GM18858 (cell line): Measurements from ENCODE around the gene CEACAM1.
"Not testable (repeated sequence)": the region's sequence is repeated elsewhere in the genome, so short reads cannot be mapped to it uniquely, and the experiment has no call there.

Experiments
- ATAC-seq: cut with Tn5 transposase; IDR thresholded peaks from one replicate; pipeline ENCODE4 v1.9.1; 2021; ENCODE audit not compliant: unreplicated experiment

CEACAM1 gene

DNA sequence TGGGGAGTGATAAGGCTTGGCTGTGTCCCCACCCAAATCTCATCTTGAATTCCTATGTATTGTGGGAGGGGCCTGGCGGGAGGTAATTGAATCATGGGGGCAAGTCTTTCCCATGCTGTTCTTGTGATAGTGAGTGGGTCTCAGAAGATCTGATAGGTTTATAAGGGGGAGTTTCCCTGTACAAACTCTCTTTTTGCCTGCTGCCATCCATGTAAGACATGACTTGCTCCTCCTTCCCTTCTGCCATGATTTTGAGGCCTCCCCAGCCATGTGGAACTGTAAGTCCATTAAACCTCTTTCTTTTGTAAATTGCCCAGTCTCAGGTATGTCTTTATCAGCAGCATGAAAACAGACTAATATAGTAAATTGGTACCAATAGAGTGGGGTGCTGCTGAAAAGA is 20.8 kb upstream of the CEACAM1 start:
- not testable (repeated sequence) for ATAC-seq

GRCh38 chr19:42548552-42548951 is 20.3 kb upstream of the CEACAM1 start:
- ATAC-seq: no peak

GRCh38 chr19:42547929-42548328 is 19.6 kb upstream of the CEACAM1 start:
- ATAC-seq: no peak

DNA sequence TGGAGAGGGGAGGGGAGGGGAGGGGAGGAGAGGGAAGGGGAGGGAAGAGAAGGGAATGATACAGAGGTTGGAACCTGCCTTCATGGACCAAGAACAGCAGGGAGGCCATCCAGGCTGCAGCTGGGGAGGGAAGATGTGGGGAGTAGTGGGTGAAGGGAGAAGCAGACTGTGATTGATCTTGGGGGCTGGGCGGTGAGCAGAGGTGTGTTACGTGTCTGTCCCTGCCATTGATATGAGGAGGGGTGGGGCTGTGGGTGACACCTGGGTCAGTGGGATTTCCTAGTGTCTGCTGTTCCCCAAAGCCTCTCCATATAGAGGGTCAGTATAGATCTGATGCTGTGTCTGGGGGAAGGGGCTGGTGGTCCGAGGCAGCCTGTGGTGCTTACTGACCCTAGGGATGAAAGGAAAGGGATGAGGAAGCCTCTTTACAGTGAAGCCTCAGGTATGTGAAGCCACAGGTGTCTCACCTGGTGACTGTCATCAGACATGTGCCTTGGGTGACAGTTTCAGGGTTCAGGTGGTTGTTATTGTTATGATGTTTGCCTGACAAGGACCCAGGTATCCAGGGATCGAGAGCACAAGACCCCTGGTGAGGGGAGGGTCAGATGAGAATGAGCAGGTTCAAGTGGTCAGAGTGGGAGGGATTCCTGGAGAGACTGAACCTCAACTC is 18.7 kb upstream of the CEACAM1 start:
- ATAC-seq: no peak

DNA sequence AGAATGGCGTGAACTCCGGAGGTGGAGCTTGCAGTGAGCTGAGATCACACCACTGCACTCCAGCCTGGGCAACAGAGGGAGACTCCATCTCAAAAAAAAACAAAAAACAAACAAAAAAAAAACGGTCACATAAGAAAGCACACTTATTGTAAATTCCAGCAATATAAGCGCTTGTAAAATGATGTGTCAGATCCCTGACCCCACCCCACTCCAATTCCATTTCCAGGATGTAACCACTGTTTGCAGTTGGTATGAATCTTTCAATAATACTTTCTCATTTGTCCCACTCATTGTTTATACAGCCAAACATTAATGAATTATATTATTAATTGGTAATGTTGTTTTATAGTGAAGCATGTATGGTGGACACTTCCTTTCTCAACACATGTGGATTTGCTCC is 15.9 kb upstream of the CEACAM1 start:
- no peak for ATAC-seq

DNA sequence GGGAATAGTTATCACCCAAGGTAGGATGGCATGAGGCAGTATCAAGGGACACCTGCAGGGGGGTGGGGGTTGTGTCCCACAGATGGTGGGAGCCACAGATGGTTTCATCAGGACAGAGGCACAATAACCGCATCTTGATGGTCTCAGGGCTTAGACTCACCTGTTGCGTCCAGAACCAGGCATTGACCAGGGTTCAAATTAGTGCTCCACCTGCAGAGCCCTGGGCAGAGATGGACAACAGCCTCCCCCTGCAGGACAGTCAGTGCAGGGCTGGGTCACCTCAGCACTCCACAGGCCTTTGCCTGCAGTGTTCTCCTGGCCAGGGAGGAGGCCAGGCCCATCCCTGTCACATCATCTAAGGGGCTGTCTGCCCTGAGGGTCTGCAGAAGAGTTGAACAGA is 14.5 kb upstream of the CEACAM1 start:
- ATAC-seq: no peak

- ATAC-seq: no peak
Measured at GRCh38 chr19:42540071-42540553, 11.8 kb upstream of the CEACAM1 start.

DNA sequence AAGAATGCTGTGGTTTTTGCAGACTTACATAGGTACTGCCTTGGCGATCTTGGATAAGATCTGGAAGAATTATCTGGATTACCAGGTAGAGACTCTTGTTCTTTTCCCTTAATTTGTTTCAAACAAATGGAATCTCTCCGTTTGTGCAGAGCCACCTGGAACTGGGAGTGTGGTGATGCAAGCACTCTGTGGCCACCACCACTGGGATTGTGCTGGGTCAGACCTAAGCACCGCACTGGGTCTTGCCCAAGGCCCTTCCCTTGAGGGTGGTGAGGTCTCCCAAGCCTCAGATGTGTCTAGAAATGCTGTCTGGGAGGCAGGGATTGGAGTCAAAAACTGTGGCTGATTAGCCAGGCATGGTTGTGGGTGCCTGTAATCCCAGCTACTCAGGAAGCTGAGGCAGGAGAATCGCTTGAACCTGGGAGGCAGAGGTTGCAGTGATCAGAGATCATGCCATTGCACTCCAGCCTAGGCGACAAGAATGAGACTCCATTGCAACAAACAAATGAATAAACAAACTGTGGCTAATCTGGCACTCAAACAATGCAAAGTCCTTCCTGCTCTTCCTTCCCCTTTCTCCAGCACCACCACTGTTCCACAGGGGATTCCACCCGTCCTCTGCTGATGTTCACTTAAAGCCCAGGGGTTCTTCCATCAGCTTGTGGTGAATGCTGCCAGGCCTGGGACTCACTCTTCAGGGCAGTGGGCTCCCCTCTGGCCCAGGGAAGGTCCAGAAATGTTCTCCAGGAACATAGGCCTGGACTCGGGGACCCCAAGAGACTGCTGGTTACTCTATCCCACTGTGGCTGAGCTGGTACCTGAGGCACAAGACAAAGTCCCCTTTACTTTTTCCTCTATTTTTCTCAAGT is 10.8 kb upstream of the CEACAM1 start:
- no peak for ATAC-seq

GRCh38 chr19:42535276-42535675 is 7.0 kb upstream of the CEACAM1 start:
- ATAC-seq: not testable (repeated sequence)

DNA sequence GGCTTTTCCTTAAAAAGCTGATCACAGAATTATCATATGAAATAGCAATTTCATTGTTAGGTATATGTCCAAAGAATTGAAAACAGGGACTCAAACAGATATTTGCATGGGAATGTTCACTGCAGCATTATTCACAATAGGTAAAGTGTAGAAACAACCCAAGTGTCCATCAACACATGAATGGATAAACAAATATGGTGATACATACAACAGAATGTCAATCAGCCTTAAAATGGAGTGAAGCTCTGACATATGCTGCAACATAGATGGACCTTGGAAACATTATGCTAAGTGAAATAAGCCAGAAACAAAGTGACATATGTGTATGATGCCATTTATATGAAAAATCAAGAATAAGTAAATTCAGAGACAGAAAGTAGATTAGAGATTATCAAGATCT is 6.1 kb upstream of the CEACAM1 start:
- ATAC-seq: no peak

GRCh38 chr19:42532891-42533290 is 4.6 kb upstream of the CEACAM1 start:
- no peak for ATAC-seq

- no peak for ATAC-seq
Measured at GRCh38 chr19:42531313-42531712, 3.0 kb upstream of the CEACAM1 start.

DNA sequence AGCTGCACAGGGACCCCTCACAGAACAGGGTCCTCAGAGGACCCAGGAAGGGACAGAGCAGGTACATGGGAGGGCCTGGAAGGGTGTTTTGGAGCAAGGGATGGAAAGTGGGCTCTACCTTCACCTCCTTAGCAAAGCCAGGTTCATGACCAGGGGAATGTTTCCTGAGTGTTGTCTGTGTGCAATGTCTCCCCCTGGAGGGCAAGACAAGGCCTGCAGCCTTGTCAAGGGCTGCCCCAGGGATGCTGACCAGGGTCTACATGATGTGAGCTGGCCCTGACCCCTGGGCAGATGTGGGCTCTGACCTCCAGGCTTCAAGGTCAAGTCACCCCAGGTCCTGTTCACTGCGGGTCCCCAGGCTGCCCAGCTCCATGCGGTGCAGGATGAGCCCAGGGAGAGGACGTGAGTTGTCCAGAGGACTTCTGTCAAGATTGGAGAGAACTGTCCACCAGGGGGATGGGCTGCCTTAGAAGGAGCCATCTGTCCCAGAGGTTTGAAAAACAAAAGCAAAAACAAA is 1.0 kb upstream of the CEACAM1 start:
- ATAC-seq: no peak

GRCh38 chr19:42524943-42525342 is 3.3 kb downstream of the CEACAM1 start:
- no peak for ATAC-seq

DNA sequence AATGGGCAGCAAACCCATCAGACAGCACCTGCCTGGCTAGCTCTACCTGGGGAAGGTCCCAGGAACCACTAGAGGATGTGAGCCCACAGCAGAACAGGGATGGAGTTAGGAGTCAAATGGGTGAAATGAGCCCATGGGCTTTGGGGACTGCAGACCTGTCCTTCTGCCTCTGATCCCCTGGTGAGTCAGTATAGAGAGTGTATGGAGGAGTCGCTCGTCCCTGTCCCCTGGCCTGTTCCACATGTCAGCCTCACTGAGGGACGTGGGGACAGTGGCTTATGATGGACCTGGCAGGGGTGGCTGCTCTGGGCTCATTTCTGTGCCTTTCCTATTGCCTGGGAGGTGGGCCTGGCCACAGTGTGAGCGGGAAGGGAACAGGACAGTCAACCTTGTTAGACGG is 4.0 kb downstream of the CEACAM1 start:
- ATAC-seq: no peak

GRCh38 chr19:42522262-42522661 is 6.0 kb downstream of the CEACAM1 start:
- not testable (repeated sequence) for ATAC-seq

DNA sequence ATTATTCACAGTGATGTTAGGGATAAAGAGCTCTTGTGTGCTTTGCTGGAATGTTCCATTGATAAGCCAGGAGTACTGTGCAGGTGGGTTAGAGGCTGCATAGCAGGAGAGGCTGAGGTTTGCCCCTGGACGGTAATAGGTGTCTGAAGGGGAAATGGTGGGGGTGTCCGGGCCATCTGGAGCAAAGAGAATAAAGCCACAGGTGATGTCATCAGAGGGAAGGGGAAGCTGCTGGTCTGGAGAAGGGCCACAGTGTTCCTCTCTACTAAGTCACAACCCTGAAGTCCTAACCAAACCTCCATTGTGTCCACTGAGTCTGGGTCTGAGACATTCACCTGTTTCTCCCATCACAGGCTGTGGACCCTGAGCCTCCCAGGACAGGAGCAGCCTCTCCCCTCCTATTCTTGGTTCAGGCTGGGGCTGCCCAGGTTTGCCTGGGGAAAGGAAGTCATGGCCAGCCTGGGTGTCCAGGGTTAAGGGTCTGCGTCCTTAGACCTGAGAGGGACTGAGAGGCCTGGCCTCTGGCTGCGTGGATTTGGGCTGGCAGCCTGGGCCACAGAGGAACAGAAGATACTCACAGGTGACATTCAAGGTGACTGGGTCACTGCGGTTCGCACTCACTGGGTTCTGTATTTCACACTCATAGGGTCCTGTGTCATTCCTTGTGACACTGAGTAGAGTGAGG is 6.8 kb downstream of the CEACAM1 start:
- ATAC-seq: no peak

DNA sequence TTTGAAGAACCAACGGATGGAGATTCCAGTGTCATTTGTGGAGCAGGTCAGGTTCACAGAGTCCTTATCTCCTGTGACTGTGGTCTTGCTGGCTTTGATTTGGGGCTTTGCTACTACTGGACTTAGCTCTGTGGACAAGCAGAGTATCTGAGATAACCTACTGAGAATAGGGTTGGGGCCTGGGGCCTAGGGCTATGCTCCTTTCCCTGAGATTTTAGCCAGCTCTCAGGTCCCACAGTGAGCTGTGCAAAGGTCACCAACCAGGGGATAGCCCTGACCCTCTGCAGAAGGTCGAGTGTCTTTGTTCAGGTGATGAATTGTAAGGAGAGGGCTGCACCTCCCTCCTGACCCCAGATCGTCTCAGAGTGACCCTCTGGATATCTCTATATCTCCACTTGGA is 9.2 kb downstream of the CEACAM1 start:
- ATAC-seq: no peak

GRCh38 chr19:42516771-42517170 is 11.5 kb downstream of the CEACAM1 start:
- ATAC-seq: no peak

DNA sequence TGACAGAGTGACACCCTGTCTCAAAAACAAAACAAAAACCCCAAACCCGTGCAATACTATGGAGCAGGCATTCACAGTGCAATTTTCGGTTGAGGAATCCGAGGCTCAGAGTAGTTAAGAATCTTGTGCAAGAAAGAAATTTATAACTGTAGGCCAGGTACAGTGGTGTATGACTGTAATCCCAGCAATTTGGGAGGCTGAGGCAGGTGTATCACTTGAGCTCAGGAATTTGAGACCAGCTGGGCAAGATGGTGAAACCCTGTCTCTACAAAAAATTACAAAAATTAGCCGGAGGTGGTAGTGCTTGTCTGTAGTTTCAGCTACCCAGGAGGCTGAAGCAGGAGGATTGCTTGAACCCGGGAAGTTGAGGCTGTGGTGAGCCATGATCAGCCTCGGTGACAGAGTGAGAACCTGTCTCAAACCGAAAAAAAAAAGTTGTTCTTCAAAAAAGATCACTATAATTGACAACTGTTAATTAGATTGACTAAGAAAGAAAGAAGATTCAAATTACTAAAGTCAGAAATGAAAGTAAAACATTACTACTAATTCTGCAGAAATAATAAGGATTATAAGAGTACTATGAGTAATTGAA is 12.9 kb downstream of the CEACAM1 start:
- ATAC-seq: no peak

DNA sequence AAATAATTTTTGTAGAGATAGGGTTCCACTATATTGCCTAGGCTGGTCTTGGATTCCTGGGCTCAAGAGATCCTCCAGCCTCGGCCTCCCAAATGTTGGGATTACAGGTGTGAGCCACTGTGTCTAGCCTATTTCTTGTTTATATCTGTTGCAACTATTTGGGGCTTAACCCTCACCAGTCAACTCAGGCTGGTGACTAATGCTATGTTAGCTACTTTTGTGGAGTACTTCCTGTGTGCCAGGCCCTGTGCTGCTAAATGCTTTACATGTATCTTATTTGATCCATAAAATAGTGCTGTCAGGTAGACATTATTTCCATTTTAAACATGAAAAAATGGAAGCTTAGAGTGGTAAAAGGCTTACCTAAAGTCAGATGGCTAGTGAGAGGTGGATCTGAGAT is 13.8 kb downstream of the CEACAM1 start:
- no peak for ATAC-seq
